Duodenal mucosa (tissue), 2 donors: Measurements from ENCODE around the gene CALHM3.

Experiments
- H3K27ac ChIP-seq: one replicate; pipeline ENCODE4 v1.7.0; 2013; ENCODE audit warnings: low read depth, low read length
- H3K27me3 ChIP-seq, 2 donors: one replicate each; pipeline ENCODE4 v1.7.0; 2013; ENCODE audit warnings: low read length in 2 of 2, control low read depth in 1 of 2; ENCODE audit not compliant: insufficient read depth in 2 of 2, control insufficient read depth in 1 of 2
- H3K36me3 ChIP-seq, 2 donors: one replicate each; pipeline ENCODE4 v1.7.0; 2013; ENCODE audit warnings: low read length in 2 of 2, control low read depth in 1 of 2; ENCODE audit not compliant: insufficient read depth in 2 of 2, control insufficient read depth in 1 of 2
- H3K4me1 ChIP-seq, 2 donors: one replicate each; pipeline ENCODE4 v1.7.0; 2013; ENCODE audit warnings: low read length in 2 of 2, control low read depth in 1 of 2; ENCODE audit not compliant: insufficient read depth in 2 of 2, control insufficient read depth in 1 of 2
- H3K4me3 ChIP-seq, 2 donors: one replicate each; pipeline ENCODE4 v1.7.0; 2013; ENCODE audit warnings: low read length in 2 of 2, low read depth in 1 of 2
- H3K9ac ChIP-seq, 2 donors: one replicate each; pipeline ENCODE4 v1.7.0; 2013; ENCODE audit warnings: low read length in 2 of 2, low read depth in 1 of 2
- H3K9me3 ChIP-seq, 2 donors: one replicate each; pipeline ENCODE4 v1.7.0; 2013; ENCODE audit warnings: low read length in 2 of 2, control low read depth in 1 of 2; ENCODE audit not compliant: control insufficient read depth in 1 of 2

Gene CALHM3

DNA sequence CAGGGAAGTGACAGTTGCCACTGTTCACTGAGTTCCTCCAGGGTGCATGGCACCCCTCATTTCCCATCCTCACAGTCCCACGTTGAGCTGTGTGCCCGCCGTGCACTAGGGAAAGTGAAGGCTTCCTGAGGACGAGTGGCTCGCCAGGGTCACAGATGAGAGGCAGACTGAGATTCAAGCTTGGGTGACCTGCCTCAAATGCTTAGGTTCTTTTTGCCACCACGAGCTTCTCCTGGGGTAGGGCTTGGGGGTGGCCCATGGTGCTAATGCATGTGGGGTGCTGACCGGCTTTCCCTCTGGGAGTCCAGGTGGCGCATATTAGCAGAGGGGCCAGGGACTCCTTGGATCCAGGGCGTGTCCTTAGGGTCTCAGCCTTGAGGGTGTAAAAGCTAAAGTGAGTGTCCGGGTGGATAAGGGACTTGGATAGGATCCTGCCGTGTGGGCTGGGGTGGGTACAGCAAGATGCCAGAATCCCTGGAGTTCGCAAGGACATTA lies 28.8 kb downstream of the CALHM3 start:
- Histone ChIP-seq H3K4me3 (peak overlapping the region; percentile 79 to 86), H3K9me3 (no peaks in the 10 kb centered on the region), H3K36me3 (peaks cover 16 to 36% of the 10 kb centered on the region in 2 donors), H3K9ac (peak overlapping the region in 1 of 2 donors; percentile 75), H3K27ac (no peak overlapping the region), H3K4me1 (peaks cover 9 to 45% of the 10 kb centered on the region in 2 donors), H3K27me3 (no peaks in the 10 kb centered on the region)

DNA sequence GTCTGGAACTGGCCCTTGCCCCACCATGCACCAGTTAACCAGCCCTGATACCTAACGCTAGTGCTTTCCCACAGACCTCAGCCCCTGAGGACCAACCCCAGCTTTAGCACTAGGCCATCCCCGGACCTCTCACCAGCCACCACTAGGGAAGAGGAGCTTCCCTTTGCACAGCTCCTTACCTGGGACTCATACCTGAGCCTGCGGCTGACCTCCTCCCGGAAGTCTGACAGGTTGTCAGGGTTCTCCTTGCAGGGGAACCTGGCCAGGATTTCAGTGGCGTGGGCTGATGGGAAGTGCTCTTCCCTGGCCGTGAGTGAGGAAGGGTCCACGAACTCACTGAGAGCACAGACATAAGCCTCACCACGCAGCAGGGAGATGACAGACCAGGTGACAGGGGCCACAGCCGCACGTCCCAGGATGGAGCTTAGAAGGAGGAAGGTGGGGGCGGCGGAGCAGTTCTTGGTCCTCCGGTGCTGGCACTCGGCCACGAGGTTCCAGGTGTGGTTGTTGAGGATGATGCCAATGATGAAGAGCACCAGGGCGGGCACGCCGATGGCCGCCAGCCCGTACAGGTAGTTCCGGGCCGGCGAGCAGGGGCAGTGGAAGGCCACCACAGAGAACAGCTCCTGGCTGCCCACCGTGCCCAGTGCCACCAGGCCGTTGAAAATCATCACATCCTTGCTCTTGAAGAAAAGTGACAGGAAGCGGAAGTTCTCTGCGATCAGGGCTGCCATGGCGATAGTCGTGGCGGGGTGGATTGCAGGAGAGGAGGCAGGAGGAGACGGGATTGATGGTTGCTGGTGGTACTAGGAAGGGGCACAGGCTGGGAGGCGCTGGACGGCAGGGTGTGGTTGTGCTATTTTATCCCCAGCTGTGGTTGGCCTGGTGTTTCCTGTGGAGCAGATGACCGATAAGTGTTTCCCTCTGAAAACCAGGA lies 29.6 kb downstream of the CALHM3 start:
- Histone ChIP-seq H3K9ac (no peak overlapping the region), H3K27ac (no peak overlapping the region), H3K9me3 (no peaks in the 10 kb centered on the region), H3K4me1 (peaks cover 9 to 45% of the 10 kb centered on the region in 2 donors), H3K27me3 (no peaks in the 10 kb centered on the region), H3K4me3 (peak overlapping the region in 1 of 2 donors; percentile 79), H3K36me3 (peaks cover 24 to 44% of the 10 kb centered on the region in 2 donors)

DNA sequence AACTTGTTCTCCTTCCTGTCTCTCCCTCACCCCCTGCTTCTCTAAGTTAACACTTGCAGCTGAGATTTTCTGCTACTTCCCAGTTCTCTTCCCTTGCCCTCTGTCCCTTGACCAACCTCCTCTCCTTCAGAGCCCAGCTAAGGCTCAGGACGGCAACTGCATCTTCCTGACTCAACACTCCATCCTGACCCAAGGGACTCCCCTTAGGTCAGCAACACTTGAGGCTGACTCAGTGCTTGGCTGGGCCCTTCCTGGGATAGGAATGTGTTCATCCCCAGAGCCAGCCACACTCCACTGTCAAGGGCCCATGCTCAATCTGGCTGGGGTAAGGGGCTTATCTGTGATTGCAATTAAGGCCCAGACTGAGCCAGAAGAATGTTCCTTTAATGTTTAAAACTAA lies 30.3 kb downstream of the CALHM3 start:
- Histone ChIP-seq H3K9me3 (no peaks in the 10 kb centered on the region), H3K9ac (no peak overlapping the region), H3K27ac (no peak overlapping the region), H3K4me3 (no peak overlapping the region), H3K27me3 (no peaks in the 10 kb centered on the region), H3K36me3 (peaks cover 28 to 51% of the 10 kb centered on the region in 2 donors), H3K4me1 (peaks cover 9 to 45% of the 10 kb centered on the region in 2 donors)

DNA sequence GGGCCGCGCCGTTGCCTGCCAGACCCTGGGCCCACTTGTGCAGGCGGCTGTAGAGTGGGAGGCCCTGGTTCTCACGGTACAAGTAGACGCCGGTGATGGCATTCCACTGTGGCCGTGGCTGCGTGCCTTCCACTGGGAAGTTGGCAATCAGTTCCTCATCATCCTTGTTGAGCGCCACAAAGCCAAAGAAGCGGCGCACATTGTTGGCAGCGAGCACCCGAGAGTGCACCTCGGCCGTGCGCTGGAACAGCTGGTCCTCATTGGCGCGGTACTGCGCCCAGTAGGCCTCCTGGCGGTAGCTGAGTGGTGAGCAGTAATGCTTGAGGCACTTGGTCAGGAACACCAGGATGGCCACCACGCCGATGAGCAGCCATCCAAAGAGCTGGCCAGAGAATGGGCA lies 31.9 kb downstream of the CALHM3 start:
- peaks cover 29 to 67% of the 10 kb centered on the region in 2 donors for H3K36me3 ChIP-seq

DNA sequence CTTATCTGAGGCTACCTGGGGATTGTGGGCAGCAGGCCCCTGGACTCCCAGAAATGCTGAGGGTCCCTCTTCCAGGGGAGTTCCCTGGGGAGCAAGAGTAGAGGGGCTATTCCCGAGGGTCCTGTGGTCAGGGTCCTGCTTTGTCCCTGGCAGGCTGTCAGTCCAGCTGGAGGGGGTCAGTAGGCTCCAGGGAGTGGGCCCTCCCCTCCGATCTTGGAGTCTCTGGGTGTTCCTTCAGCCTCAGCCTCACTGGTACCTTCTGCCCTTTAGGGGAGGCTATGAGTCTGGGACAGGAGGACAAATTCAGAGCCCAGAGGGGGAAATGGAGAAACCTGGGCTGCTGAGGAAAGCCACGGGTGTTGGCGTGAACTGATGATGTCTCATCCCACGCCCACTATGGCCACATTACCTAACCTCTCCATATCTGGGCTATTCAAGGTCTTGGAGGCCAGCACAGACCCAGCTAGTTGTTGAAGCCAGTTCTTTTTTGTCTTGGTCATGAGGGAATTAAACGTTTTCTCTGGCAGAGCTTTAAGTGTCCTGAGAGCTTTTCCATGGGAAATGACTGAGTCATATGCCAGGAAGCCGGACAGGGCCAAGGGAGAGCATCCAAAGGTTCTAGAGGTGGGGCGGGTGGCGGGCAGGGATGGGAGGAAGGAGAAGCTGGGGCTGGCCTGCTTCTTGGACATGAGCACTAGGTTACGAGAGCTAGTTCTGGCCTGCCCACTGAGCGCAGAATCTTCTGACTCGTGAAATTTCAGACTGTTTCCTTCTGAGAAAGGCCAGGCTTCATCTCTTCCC lies 33.1 kb downstream of the CALHM3 start:
- Histone ChIP-seq H3K9me3 (no peaks in the 10 kb centered on the region), H3K9ac (no peak overlapping the region), H3K36me3 (peaks cover 33 to 78% of the 10 kb centered on the region in 2 donors), H3K4me3 (no peak overlapping the region), H3K27me3 (no peaks in the 10 kb centered on the region), H3K27ac (no peak overlapping the region), H3K4me1 (peaks cover 4 to 25% of the 10 kb centered on the region in 2 donors)

More for the DNA sequence above, 31.9 kb downstream of the CALHM3 start:
- Histone ChIP-seq H3K4me1 (peaks cover 5 to 37% of the 10 kb centered on the region in 2 donors), H3K27me3 (no peaks in the 10 kb centered on the region), H3K9me3 (no peaks in the 10 kb centered on the region), H3K27ac (no peak overlapping the region), H3K4me3 (no peak overlapping the region), H3K9ac (no peak overlapping the region)

DNA sequence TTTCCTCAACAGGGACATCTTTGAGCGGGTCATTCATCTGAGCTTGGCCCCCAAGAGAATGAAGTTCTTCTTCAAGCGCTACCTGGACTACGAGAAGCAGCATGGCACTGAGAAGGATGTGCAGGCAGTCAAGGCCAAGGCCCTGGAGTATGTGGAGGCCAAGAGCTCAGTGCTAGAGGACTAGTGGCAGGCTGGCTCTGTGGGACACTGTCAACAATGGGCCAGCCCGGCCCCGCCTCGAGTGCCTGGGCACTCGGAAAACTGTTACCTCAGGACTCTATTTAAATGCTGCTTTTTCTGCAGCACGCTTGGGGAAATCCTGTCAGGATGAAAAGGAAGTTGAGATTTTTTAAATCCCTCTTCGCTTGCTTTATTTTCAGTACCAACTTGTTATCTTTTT lies 33.7 kb downstream of the CALHM3 start:
- H3K4me3 ChIP-seq, result no peak overlapping the region
- no peaks in the 10 kb centered on the region for H3K9me3 ChIP-seq
- no peak overlapping the region for H3K27ac ChIP-seq
- H3K4me1 ChIP-seq, result peaks cover 0 to 19% of the 10 kb centered on the region in 2 donors
- no peaks in the 10 kb centered on the region for H3K27me3 ChIP-seq
- peaks cover 33 to 84% of the 10 kb centered on the region in 2 donors for H3K36me3 ChIP-seq
- H3K9ac ChIP-seq, result no peak overlapping the region

DNA sequence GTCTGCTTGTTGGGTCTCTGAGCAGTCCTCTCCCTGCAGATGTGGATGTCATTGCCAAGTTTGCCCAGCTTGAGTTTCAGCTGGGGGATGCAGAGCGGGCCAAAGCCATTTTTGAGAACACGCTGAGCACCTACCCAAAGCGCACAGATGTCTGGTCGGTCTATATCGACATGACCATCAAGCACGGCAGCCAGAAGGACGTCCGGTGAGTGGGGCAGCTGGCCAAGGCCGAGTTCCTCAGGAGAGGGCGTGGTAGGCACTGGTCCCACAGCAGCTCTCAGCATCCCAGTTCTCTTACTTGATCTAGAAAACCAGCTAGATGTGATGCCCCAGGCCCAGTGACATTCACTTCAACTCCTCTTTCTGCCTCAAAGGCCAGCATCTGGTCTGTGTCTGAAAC lies 34.6 kb downstream of the CALHM3 start:
- Histone ChIP-seq H3K36me3 (peaks cover 37 to 88% of the 10 kb centered on the region in 2 donors), H3K4me1 (peaks cover 0 to 10% of the 10 kb centered on the region in 2 donors), H3K27ac (no peak overlapping the region), H3K9ac (no peak overlapping the region), H3K27me3 (no peaks in the 10 kb centered on the region), H3K9me3 (no peaks in the 10 kb centered on the region), H3K4me3 (no peak overlapping the region)

DNA sequence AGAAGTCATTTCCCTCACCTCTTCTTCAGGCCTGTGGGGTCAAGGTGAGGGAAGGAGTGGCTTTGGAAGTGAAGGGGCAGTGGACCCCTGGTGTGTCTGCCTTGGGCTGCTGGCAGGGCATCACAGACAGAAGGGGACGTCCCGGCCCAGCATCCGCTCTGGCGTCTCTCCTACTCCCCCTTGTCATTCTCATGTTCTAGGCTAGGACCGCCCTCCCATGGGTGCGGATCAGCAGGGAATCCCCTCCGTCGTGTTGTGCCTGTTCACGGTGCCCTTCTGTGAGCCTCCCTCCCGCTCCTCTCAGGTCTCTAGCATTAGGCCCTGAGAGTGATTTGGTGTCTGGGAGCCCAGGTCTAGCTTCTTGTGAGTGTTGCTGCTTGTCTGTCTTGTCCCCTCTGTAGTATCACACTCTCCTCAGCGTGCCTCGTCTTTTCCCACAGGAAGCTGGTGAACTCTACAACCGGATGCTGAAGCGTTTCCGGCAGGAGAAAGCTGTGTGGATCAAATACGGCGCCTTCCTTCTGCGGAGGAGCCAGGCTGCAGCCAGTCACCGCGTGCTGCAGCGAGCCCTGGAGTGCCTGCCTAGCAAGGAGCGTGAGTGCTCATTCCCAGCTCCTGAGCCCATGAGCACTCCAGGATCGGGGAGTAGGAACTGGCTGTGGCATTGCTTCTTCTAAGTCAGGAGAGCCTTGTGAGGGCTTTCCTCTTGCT lies 35.4 kb downstream of the CALHM3 start:
- Histone ChIP-seq H3K4me1 (peaks cover 0 to 2% of the 10 kb centered on the region in 2 donors), H3K4me3 (no peak overlapping the region), H3K9ac (no peak overlapping the region), H3K9me3 (no peaks in the 10 kb centered on the region), H3K27ac (no peak overlapping the region), H3K27me3 (no peaks in the 10 kb centered on the region), H3K36me3 (peaks cover 39 to 90% of the 10 kb centered on the region in 2 donors)

DNA sequence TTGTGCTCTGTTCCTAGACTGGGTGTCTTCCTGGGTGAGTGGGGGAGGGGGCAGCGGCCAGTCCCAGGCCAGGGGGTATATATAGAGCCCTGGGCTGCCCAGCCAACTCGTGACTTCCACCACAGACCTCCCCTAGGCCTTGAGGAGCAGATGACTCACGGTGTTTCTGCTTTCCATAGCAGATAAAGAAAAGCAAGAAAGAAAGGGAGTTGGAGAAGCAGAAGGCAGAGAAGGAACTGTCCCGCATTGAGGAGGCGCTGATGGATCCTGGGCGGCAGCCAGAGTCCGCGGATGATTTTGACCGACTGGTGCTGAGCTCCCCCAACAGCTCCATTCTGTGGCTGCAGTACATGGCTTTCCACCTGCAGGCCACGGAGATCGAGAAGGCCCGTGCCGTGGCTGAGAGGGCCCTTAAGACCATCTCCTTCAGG lies 37.0 kb downstream of the CALHM3 start:
- H3K4me3 ChIP-seq, result no peak overlapping the region
- H3K36me3 ChIP-seq, result peaks cover 36 to 90% of the 10 kb centered on the region in 2 donors
- no peak overlapping the region for H3K9ac ChIP-seq
- no peaks in the 10 kb centered on the region for H3K4me1 ChIP-seq
- no peak overlapping the region for H3K27ac ChIP-seq
- no peaks in the 10 kb centered on the region for H3K9me3 ChIP-seq
- H3K27me3 ChIP-seq, result no peaks in the 10 kb centered on the region
